Epithelial cell of esophagus (primary cell): Measurements from ENCODE around the gene NEU3.
A peak's percentile ranks its signal among the peaks of the same experiment; 100 is the strongest.
"Not testable (repeated sequence)": the region's sequence is repeated elsewhere in the genome, so short reads cannot be mapped to it uniquely, and the experiment has no call there.

Experiments used
- DNase-seq: peaks from one replicate; pipeline ENCODE4 v3.0.0; 2010; ENCODE audit warnings: low read depth
- H3K4me3 ChIP-seq: 2 replicates; pipeline ENCODE4 v1.5.1; 2011; ENCODE audit warnings: mild to moderate bottlenecking, low read length, control low read depth
- CTCF ChIP-seq: IDR thresholded peaks from 2 replicates; pipeline ENCODE4 v1.5.1; 2011; ENCODE audit warnings: low read depth, mild to moderate bottlenecking, low read length, control low read depth, inconsistent platforms; ENCODE audit not compliant: insufficient read depth; ENCODE audit errors: missing control alignments

Gene NEU3

GRCh38 chr11:75035911-75036565 lies 47.3 kb downstream of the NEU3 start:
- peak; percentile 36 for DNase-seq
- no peak overlapping the region for H3K4me3 ChIP-seq
- TF ChIP-seq CTCF: no peak

- H3K4me3 ChIP-seq: no peak overlapping the region
- DNase-seq: no peak
- no peak for TF ChIP-seq CTCF
Observed at GRCh38 chr11:75040167-75040770, 51.5 kb downstream of the NEU3 start.

- no peak overlapping the region for H3K4me3 ChIP-seq
- no peak for DNase-seq
- TF ChIP-seq CTCF: no peak
Observed at GRCh38 chr11:75041263-75041662, 52.5 kb downstream of the NEU3 start.

- DNase-seq, H3K4me3 ChIP-seq: not testable (repeated sequence)
Observed at GRCh38 chr11:75041821-75042220, 53.1 kb downstream of the NEU3 start.

GRCh38 chr11:75044381-75045170 lies 55.8 kb downstream of the NEU3 start:
- not testable (repeated sequence) for DNase-seq, H3K4me3 ChIP-seq

GRCh38 chr11:75046668-75047067 lies 57.9 kb downstream of the NEU3 start:
- not testable (repeated sequence) for DNase-seq, H3K4me3 ChIP-seq

GRCh38 chr11:75047191-75047590 lies 58.5 kb downstream of the NEU3 start:
- H3K4me3 ChIP-seq: no peak overlapping the region
- no peak for TF ChIP-seq CTCF
- DNase-seq: no peak

- H3K4me3 ChIP-seq, DNase-seq: not testable (repeated sequence)
Observed at GRCh38 chr11:75049501-75050266, 61.0 kb downstream of the NEU3 start.
